ENCODE measurements around the gene NRXN2.

DNA sequence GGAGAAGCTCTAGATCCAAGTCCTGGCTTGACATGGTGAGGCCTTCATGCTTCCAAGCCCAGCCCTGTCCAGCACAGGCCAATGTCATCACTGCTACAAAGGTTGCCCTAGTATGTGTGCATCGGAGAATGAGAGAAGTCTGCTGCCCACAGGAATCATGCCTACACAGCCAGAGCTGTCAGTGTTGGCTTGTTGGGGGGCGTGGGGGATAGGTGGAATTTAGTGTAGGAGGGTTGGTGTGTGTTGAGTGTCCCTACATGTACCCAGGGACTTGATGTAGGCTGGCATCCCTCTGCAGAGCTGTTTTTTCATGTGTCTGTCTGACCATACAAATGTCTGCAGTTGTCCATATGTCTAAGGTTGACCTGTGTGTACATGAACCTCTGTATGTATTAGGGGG lies 94.4 kb downstream of the NRXN2 start:
- TF ChIP-seq, protein P1, sequence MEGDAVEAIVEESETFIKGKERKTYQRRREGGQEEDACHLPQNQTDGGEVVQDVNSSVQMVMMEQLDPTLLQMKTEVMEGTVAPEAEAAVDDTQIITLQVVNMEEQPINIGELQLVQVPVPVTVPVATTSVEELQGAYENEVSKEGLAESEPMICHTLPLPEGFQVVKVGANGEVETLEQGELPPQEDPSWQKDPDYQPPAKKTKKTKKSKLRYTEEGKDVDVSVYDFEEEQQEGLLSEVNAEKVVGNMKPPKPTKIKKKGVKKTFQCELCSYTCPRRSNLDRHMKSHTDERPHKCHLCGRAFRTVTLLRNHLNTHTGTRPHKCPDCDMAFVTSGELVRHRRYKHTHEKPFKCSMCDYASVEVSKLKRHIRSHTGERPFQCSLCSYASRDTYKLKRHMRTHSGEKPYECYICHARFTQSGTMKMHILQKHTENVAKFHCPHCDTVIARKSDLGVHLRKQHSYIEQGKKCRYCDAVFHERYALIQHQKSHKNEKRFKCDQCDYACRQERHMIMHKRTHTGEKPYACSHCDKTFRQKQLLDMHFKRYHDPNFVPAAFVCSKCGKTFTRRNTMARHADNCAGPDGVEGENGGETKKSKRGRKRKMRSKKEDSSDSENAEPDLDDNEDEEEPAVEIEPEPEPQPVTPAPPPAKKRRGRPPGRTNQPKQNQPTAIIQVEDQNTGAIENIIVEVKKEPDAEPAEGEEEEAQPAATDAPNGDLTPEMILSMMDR (IDR thresholded peaks at IDR 0.05; ENCODE audit: low read depth, low read length): no peak
- no peak for TF ChIP-seq MYC (IDR thresholded peaks at IDR 0.05; ENCODE audit: low read depth, low read length)
